GM12864 (cell line): Measurements from ENCODE around the gene CACNB3.

Source experiments
- DNase-seq: peaks from one replicate; pipeline ENCODE4 v3.0.0-alpha.2; 2011; ENCODE audit warnings: low read depth
- H3K4me3 ChIP-seq: 2 replicates; pipeline ENCODE4 v1.5.1; 2011; ENCODE audit warnings: mild to moderate bottlenecking, low read depth, low read length, control low read depth
- CTCF ChIP-seq: IDR thresholded peaks from 2 replicates; pipeline ENCODE4 v1.5.1; 2011; ENCODE audit warnings: low read depth, mild to moderate bottlenecking, moderate library complexity, low read length, control low read depth, inconsistent platforms; ENCODE audit errors: missing control alignments

The CACNB3 gene

GRCh38 chr12:48788854-48789775 is 29.2 kb upstream of the CACNB3 start, which contains the start of gene ADCY6:
ADCY6 (minus strand) TSS chr12:48789089; CDS start chr12:48783434, 5,655 bp downstream.
- no peak for DNase-seq

DNA sequence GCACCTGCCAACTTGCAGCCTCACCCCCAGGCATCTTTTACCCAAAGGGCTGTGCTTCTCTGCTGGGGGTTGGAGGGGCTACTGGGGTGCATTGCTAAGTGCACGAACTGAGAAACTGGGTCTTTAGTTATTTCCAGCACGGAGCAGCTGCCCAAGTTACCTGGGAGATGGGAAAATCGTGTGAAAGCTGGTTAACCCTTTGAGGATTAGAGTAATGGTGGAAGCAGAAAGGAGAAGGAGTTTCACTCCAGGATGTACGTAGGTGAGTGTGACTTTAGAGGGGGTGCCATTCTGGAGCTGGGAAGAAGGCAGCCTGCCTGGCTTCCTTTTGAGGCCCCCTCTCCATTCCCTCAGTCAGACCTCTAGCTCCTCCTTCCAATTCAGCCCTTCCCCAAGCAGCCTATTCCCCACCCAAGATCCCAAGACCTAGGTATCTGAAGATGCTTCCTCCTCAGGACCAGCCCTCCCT is 28.4 kb upstream of the CACNB3 start:
- no peak for DNase-seq
- H3K4me3 ChIP-seq: no peak overlapping the region
- no peak for TF ChIP-seq CTCF

More at GRCh38 chr12:48788854-48789775, 29.2 kb upstream of the CACNB3 start, which contains the start of gene ADCY6:
- H3K4me3 ChIP-seq: no peak within 1 kb of the TSS; the same call in 1 of the 2 replicates
- no peak for TF ChIP-seq CTCF

DNA sequence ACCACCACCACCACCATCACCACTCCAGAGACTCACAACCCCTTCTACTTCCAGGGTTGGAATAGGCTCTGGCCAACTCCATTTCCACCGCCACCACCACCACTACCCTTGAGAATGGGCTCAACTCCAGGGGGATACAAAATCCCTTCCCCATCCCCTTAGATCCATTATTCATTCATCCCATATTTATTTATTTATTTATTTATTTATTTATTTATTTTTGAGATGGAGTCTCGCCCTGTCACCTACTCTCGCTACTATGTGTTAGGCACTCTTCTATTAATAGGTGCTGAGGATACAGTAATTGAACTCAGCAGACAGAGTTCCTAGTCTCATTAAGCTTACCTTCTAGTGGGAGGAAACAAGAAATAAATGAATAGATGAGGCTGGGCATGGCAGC is 24.6 kb upstream of the CACNB3 start:
- no peak for TF ChIP-seq CTCF
- H3K4me3 ChIP-seq: no peak overlapping the region
- no peak for DNase-seq

- no peak overlapping the region for H3K4me3 ChIP-seq
- no peak for TF ChIP-seq CTCF
- DNase-seq: no peak
Observed at GRCh38 chr12:48794870-48795269, 23.4 kb upstream of the CACNB3 start.

DNA sequence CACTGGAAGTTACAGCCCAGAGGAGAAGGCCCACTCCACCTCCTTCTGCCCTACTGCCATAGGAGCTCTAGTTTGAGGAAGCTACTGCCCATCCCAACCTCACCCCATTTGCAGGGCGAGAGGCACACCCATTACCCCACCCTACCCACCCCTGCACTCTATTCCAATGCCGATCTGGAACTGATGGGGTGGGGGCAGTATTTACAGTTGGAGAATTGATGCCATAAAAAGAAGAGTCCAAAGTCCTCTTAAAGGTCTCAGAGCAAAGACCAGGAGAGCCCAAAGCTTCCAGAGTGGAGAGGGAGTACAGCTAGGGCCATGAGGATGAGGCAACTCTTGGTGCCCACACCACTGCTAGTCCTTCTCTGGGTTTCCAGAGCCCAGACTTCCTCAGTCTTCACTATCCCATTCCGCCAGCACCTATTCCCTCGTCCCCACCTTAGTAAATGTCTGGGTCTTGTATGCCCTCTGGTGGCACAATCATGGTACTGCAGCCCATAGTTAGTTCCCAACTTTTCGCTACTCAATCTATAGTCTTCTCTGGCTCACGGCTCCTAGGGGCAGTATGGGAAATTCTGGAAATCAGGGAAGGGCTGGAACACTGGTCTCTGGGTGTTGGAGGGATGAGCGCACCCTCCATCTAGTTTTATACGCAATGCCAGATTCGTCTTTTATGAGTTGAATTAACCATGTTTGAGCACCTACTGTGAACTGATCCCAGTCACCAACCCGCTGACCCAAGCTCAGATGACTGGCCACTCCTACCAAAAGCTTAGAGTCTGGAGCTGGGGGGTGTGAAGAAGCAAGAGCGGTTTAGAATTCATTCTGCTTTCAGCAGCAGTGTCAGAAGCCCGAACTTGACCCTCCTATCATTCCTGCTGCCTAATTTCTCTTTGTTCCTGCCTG is 22.5 kb upstream of the CACNB3 start:
- TF ChIP-seq CTCF: peak; percentile 97
- no peak overlapping the region for H3K4me3 ChIP-seq
- no peak for DNase-seq

DNA sequence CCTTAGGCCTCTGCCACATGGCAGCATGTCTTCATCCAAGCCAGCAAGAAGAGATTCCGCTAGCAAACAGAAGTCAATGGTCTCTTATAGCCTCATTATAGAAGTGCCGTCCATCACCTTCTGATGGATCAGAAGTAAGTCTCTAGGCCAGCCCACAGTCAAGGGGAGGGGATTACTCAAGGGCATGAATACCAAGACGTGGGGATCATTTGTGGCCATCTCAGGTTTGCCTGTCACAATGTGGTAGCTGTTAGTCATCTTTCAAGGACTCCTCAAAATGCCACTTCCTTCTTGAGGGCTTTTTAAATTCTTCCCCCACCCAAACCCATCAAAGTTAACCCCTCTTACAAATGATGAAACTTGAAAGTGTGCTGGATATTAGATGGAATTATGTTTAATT is 21.3 kb upstream of the CACNB3 start:
- H3K4me3 ChIP-seq: no peak overlapping the region
- TF ChIP-seq CTCF: no peak
- no peak for DNase-seq
